Endometrial microvascular endothelial cells (primary cell): Measurements from ENCODE around the gene ZBTB44. TPM values are rescaled to one million over a fixed set of nuclear protein-coding genes. Genes with fewer than 3 reads are reported as not detected.

Experiments used
- in situ Hi-C: cut with HindIII; loops from 2 replicates; pipeline ENCODE4 v1.10.0; 2017; ENCODE audit warnings: low sequenced_read_pairs, low pct_unique_long_range_greater_than_20kb; ENCODE audit errors: inconsistent ontology term
- total RNA-seq: library from RNA; depleted of rRNA; stranded (reverse); fragments of >200 nt; gene quantifications from one replicate; pipeline ENCODE4 v1.2.3, GENCODE V29; 2015; ENCODE audit errors: inconsistent ontology term

ZBTB44 gene
- total RNA-seq, 1 donor from 2014 or later = 16.8 TPM

GRCh38 chr11:130189492-130190210 lies 125.1 kb downstream of the ZBTB44 start:
- in situ Hi-C loops = no loop called here

DNA sequence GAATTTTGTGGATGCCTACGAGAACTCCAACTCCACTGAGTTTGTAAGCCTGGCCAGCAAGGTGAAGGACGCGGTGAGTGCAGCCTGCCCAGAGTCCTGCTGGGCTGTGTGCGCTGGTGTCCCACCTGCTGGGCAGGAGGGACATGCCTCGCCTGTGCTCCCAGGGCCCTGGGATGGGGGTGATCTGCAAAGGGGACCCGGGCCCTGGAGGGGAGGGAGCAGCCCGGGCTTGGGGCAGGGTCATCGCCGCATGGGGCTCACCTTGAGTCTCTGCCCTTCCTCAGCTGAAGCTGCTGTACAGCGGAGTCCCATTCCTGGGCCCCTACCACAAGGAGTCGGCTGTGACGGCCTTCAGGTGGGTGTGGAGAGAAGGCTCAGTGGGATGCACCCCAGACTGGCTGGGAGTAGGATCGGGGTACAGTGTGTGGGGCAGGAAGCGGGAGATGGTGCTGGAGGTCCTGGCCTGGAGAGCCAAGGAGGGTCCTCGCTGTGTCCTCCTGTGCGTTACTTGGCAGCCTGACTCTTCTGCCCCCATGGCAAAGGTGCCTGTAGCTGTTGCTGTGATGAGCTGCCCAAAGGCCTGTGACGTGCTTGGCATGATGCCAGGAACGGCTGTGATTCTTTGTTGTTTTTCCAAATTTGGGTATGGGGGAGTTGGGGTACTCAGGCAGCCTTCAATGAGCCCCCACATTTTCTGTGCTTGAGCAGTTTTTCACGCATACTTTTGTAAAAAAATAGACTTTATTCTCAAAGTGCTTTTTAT lies 126.0 kb downstream of the ZBTB44 start:
- in situ Hi-C loops = no loop called here

- in situ Hi-C loops = no loop called here
Observed at GRCh38 chr11:130188047-130188446, 126.7 kb downstream of the ZBTB44 start.

DNA sequence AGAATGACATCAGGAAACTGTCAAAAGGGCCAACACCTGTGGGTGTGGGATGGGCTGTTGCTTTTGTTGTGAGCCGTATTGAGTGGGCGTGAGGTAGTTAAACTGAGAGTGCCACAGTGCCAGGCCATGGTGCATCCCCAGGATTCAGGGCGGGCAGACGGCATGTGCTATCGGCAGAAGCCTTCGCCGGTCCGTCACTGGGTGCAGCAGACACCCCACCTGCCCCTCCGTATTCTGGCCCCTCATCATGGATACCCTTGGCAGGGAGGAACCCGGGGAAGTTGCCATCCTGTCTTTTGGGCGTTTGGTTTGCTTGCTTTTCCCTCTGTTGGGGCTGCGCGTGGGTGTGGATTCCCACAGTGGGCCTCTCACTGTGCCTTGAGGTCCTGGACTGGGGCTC lies 127.6 kb downstream of the ZBTB44 start:
- in situ Hi-C loops = no loop called here

- in situ Hi-C loops = no loop called here
Observed at GRCh38 chr11:130183878-130184610, 130.7 kb downstream of the ZBTB44 start.

DNA sequence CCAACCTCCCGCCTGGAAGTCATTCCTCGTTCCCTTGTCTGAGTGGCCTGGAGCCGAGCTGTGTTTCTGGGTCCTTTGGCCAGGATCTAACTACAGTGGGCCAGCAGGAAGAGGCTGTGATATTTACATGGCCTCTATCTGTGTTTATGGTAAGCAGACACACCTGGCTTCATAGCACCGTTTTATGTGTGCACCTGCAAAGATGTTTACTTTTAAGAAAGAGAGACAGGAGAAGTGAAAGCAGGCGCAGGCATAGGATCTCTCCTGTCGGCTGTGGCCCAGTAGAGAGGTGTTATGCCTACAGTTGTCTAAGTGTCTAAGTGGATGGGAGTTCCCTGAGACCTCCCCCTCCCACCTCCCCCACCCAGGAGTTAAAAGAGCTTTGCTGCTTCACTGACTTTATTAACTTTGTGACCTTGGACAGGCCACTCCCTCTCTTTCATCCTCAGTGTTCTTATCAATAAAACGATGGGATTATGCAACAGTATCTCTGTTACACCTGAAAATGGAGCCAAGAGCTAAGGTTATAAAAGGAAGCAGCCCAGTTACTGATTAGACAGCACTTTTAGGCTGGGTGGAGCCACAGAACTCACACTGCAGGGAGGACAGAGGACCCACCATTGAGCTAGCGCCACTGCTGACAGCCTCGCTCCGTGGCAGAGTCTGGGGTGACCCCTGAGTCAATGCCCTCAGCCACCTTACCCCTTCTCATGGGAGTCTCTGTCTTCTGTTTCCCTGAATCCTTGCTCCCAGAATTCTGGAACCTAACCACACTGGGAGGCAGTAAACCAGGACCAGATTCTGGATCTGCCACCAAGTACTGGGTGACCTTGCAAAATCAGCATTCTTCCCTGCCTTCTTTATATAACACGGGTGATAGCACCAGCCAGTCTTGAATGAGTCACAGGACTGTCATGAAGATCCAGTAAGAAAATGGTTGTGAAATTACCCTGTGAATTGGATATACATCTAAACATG lies 133.1 kb downstream of the ZBTB44 start:
- in situ Hi-C loops = no loop called here

DNA sequence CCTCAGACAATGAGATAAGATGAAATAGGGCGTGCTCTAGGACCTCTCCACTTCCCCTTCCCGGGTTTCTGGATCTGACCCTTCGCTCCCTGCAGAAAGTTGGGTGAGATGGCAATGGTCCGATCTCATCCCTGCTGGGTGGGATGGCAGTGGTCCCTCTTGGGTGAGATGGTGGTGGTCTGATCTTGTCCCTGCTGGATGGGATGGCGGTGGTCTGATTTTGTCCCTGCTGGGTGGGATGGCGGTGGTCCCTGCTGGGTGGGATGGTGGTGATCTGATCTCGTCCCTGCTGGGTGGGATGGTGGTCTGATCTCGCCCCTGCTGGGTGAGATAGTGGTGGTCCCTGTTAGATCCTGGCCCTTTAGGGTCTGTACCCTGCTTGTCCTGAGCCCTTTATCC lies 133.8 kb downstream of the ZBTB44 start:
- in situ Hi-C loops = no loop called here

- in situ Hi-C loops = no loop called here
Observed at GRCh38 chr11:130180491-130180890, 134.2 kb downstream of the ZBTB44 start.

DNA sequence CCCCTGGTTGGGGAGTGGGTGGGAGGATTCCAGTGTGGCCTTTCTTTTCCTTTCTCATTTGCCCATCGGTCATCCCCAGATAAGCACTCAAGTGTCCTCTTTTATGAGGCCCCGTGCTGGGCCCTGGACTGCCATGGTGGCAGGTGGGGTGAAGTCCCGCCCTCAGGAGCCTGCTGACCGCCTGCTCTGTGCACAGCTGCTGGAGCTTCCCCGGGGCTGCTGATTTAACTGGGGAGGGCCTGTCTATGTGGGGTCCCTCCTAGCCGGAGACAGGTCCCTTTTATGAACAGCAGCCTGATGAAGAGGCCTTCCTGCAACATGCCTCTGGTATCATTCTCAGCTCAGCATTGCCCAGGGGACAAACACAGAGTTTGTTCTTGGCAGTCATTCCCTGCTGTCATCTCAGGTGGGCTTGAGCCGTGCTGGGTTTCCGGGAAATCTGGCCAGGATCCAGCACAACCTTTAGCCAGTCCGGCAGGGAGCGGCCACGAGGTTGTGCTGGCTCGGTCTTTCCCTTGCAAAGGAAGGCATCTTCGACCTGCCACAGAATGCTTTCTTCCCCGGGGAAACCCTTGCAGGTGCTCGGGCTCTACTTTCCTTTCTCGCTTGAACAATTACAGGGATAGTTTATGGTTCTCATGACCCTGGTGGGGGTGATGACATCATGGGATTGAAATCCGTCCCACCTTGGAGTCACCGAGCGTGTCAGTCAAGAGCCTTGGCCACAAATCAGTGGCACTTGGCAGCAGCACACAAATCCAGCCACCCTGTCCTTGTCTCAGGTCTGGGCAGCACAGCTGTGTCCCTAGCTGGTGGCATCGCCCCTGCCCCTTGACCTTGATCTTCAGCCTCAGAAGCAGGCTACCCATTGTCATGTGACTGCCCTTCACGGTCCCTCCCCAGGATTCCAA lies 135.1 kb downstream of the ZBTB44 start:
- in situ Hi-C loops = no loop called here

GRCh38 chr11:130178441-130179339 lies 136.0 kb downstream of the ZBTB44 start:
- in situ Hi-C loops = no loop called here

DNA sequence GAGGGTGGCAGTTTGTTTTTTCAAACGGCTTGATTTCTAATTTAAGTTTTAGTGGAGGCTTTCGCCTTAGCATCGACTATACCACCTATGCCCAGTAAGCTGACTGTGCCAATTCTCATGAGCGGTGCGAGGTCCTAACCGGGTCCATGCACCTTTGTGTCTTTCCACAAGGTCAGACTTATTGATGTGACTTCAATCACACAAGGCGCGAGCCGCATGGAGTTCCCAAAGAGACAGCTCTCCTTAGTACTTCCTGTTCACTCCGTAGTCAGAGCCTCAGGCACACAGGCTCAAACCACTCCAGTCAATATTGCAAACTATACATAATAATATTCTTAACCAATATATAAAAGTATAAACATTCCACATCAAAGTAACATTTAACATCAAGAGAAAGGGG lies 136.9 kb downstream of the ZBTB44 start:
- in situ Hi-C loops = no loop called here

Other genes starting within 250 kb of the ZBTB44 start
- 580 TPM for gene APLP2, start 245.0 kb downstream of the ZBTB44 start, total RNA-seq
- gene ST14, start 155.1 kb downstream of the ZBTB44 start, total RNA-seq = not detected
- not detected for gene ADAMTS8, start 113.7 kb upstream of the ZBTB44 start, total RNA-seq
- 0.46 TPM for gene ADAMTS15, start 133.7 kb upstream of the ZBTB44 start, total RNA-seq